CD14-positive monocyte (primary cell): Measurements from ENCODE around the gene CACNA1C. TPM values are rescaled to one million over a fixed set of nuclear protein-coding genes. Genes with fewer than 3 reads are reported as not detected.

Experiments used
- DNase-seq, 3 donors: peaks; one replicate each; pipeline ENCODE4 v3.0.0-alpha.2; 2011 to 2022
- H2AFZ ChIP-seq: 2 replicates; pipeline ENCODE4 v1.6.0; 2012; ENCODE audit warnings: mild to moderate bottlenecking, low read depth, low read length, inconsistent platforms; ENCODE audit not compliant: insufficient read depth, poor library complexity, severe bottlenecking
- H3K27ac ChIP-seq, 2 donors: 1 replicate in 1 of 2; 2 replicates in 1 of 2; pipeline ENCODE4 v1.5.1; 2012 to 2013; ENCODE audit warnings: low read length in 2 of 2, control low read depth in 1 of 2, inconsistent platforms in 1 of 2, low read depth in 1 of 2, mild to moderate bottlenecking in 1 of 2
- H3K27me3 ChIP-seq, 2 donors: one replicate each; pipeline versions ENCODE4 v1.6.0 to v1.6.1; 2011 to 2013; ENCODE audit warnings: low read length in 2 of 2; ENCODE audit not compliant: control insufficient read depth in 2 of 2, insufficient read depth in 2 of 2
- H3K36me3 ChIP-seq, 2 donors: replicated peaks in 1 of 2; 1 replicate in 1 of 2; 2 replicates in 1 of 2; pipeline versions ENCODE4 v1.5.1 to v1.6.1; 2012 to 2013; ENCODE audit warnings: low read length in 2 of 2, control low read depth in 1 of 2, inconsistent platforms in 1 of 2, mild to moderate bottlenecking in 1 of 2; ENCODE audit not compliant: insufficient read depth in 2 of 2, control insufficient read depth in 1 of 2
- H3K4me1 ChIP-seq, 2 donors: 1 replicate in 1 of 2; 2 replicates in 1 of 2; pipeline versions ENCODE4 v1.5.1 to v1.6.1; 2012 to 2013; ENCODE audit warnings: low read length in 2 of 2, control low read depth in 1 of 2, inconsistent platforms in 1 of 2, mild to moderate bottlenecking in 1 of 2, moderate library complexity in 1 of 2; ENCODE audit not compliant: insufficient read depth in 2 of 2, control insufficient read depth in 1 of 2
- H3K4me2 ChIP-seq: replicated peaks from 2 replicates; pipeline ENCODE3; 2012; ENCODE audit warnings: low read length, moderate library complexity, mild to moderate bottlenecking; ENCODE audit not compliant: poor library complexity, severe bottlenecking; ENCODE audit errors: extremely low read depth
- H3K4me3 ChIP-seq, 3 experiments: fragments of 200-600 bp in 1 of 3; sonication (generic) in 1 of 3; replicated peaks in 1 of 3; 1 replicate in 2 of 3; 2 replicates in 1 of 3; pipeline ENCODE4 v1.5.1; 2011 to 2013; ENCODE audit warnings: low read length in 3 of 3, mild to moderate bottlenecking in 3 of 3, control low read depth in 2 of 3, low read depth in 2 of 3, inconsistent platforms in 1 of 3, moderate library complexity in 1 of 3
- H3K79me2 ChIP-seq: 2 replicates; pipeline ENCODE4 v1.6.0; 2012; ENCODE audit warnings: mild to moderate bottlenecking, control low read depth, inconsistent platforms, low read length, moderate library complexity; ENCODE audit not compliant: insufficient read depth
- H3K9ac ChIP-seq: 2 replicates; pipeline ENCODE4 v1.6.0; 2017; ENCODE audit warnings: low read length, mild to moderate bottlenecking; ENCODE audit not compliant: insufficient read depth, poor library complexity, severe bottlenecking
- H3K9me3 ChIP-seq, 2 donors: replicated peaks in 1 of 2; 1 replicate in 1 of 2; 2 replicates in 1 of 2; pipeline versions ENCODE4 v1.5.1 to v1.6.1; 2012 to 2013; ENCODE audit warnings: low read length in 2 of 2, control low read depth in 1 of 2; ENCODE audit not compliant: control insufficient read depth in 1 of 2, insufficient read depth in 1 of 2
- H4K20me1 ChIP-seq: 2 replicates; pipeline ENCODE4 v1.6.0; 2012; ENCODE audit warnings: mild to moderate bottlenecking, low read length, control low read depth, moderate library complexity; ENCODE audit not compliant: insufficient read depth
- H3K27ac Mint-ChIP-seq, 7 donors: one replicate each; pipeline ENCODE4 v1.8.0; 2020; ENCODE audit warnings: mild to moderate bottlenecking in 7 of 7, mixed read lengths in 7 of 7, moderate library complexity in 6 of 7, inconsistent platforms in 2 of 7
- H3K27me3 Mint-ChIP-seq, 3 donors: one replicate each; pipeline ENCODE4 v1.8.0; 2021 to 2022; ENCODE audit warnings: low read depth in 3 of 3, mild to moderate bottlenecking in 3 of 3, mixed read lengths in 3 of 3, moderate library complexity in 3 of 3, inconsistent platforms in 1 of 3
- H3K36me3 Mint-ChIP-seq, 2 donors: one replicate each; pipeline ENCODE4 v1.8.0; 2020; ENCODE audit warnings: mixed read lengths in 2 of 2, inconsistent platforms in 1 of 2, mild to moderate bottlenecking in 1 of 2
- H3K4me1 Mint-ChIP-seq: one replicate; pipeline ENCODE4 v1.8.0; 2020; ENCODE audit warnings: mild to moderate bottlenecking, mixed read lengths
- H3K4me3 Mint-ChIP-seq, 2 donors: one replicate each; pipeline ENCODE4 v1.8.0; 2020; ENCODE audit warnings: mild to moderate bottlenecking in 2 of 2, mixed read lengths in 2 of 2, moderate library complexity in 1 of 2
- H3K9me3 Mint-ChIP-seq, 7 donors: one replicate each; pipeline ENCODE4 v1.8.0; 2020 to 2022; ENCODE audit warnings: mixed read lengths in 7 of 7, mild to moderate bottlenecking in 6 of 7, moderate library complexity in 6 of 7, inconsistent platforms in 2 of 7
- WGBS: methylation state at CpG from one replicate; pipeline ENCODE4 v1.1.5; 2013; ENCODE audit warnings: missing lambda C conversion rate; ENCODE audit not compliant: insufficient coverage; 5-methylcytosine and 5-hydroxymethylcytosine counted together
- intact Hi-C, 2 donors: fragments of 100-400 bp; cut with micrococcal nuclease; formaldehyde crosslinking; loops; one replicate each; pipeline versions ENCODE4 v1.15.0 to v1.15.1; 2023
- polyA plus RNA-seq, 3 donors: library from polyadenylated mRNA; depleted of rRNA in 1 of 3; unstranded in 2 of 3; stranded (reverse) in 1 of 3; fragments of 300-500 nt in 2 of 3; fragments of >200 nt in 1 of 3; fragmentation: Illumina TruSeq in 2 of 3; gene quantifications; 1 replicate in 2 of 3; 2 replicates in 1 of 3; pipeline ENCODE4 v1.2.3, GENCODE V29; 2012 to 2021
- TF ChIP-seq, protein P1 (sequence below): fragments of 200-600 bp; IDR thresholded peaks from one replicate; pipeline ENCODE4 v1.8.0; 2022; ENCODE audit warnings: antibody characterized with exemption, mild to moderate bottlenecking

The CACNA1C gene
- polyA plus RNA-seq, 3 donors, result not detected

DNA sequence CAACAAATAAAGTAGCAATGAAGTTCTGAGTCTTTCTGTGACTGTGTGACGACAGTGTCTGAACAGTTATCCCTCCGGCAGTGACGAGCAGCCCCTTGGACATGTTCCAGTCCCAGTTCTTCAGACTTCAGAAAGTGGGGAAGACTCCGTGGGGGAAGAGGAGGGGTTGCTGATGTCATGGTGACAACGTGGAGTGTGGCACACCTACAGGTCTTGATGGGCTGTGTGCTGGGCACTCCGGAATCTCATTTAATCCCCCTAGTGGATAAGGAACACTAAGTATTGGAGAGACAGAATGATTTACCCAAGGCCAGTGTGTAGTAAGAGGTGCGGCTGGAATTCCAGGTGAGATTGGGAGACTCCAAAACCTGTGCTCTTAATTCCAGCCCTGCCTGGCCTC, 280.2 kb downstream of the CACNA1C start:
- Mint-ChIP-seq H3K36me3 (no peaks in the 10 kb centered on the region), H3K27me3 (no peaks in the 10 kb centered on the region), H3K4me1 (peaks cover 46% of the 10 kb centered on the region), H3K27ac (no peak overlapping the region), H3K4me3 (no peak overlapping the region), H3K9me3 (peaks cover 0 to 4% (median 0%) of the 10 kb centered on the region in 7 donors)
- 84% methylated on average over 5 of the region's 7 CpGs for WGBS
- H3K27me3 ChIP-seq, result no peaks in the 10 kb centered on the region
- H4K20me1 ChIP-seq, result no peaks in the 10 kb centered on the region
- no peaks in the 10 kb centered on the region for H3K9me3 ChIP-seq
- no peaks in the 10 kb centered on the region for H3K79me2 ChIP-seq
- no peak for DNase-seq
- H2AFZ ChIP-seq, result no peak overlapping the region
- H3K4me2 ChIP-seq, result no peak overlapping the region
- no peak overlapping the region for H3K27ac ChIP-seq
- intact Hi-C loops, result loop anchor here in 1 of 2 donors (5.0 kb wide), 1 partner anchor 36 kb away; no protein-coding TSS in a partner anchor
- no peak overlapping the region for H3K9ac ChIP-seq
- TF ChIP-seq, protein P1, sequence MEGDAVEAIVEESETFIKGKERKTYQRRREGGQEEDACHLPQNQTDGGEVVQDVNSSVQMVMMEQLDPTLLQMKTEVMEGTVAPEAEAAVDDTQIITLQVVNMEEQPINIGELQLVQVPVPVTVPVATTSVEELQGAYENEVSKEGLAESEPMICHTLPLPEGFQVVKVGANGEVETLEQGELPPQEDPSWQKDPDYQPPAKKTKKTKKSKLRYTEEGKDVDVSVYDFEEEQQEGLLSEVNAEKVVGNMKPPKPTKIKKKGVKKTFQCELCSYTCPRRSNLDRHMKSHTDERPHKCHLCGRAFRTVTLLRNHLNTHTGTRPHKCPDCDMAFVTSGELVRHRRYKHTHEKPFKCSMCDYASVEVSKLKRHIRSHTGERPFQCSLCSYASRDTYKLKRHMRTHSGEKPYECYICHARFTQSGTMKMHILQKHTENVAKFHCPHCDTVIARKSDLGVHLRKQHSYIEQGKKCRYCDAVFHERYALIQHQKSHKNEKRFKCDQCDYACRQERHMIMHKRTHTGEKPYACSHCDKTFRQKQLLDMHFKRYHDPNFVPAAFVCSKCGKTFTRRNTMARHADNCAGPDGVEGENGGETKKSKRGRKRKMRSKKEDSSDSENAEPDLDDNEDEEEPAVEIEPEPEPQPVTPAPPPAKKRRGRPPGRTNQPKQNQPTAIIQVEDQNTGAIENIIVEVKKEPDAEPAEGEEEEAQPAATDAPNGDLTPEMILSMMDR, result no peak
- peaks cover 47 to 48% of the 10 kb centered on the region in 2 donors for H3K4me1 ChIP-seq
- no peak overlapping the region for H3K4me3 ChIP-seq
- no peaks in the 10 kb centered on the region for H3K36me3 ChIP-seq

DNA sequence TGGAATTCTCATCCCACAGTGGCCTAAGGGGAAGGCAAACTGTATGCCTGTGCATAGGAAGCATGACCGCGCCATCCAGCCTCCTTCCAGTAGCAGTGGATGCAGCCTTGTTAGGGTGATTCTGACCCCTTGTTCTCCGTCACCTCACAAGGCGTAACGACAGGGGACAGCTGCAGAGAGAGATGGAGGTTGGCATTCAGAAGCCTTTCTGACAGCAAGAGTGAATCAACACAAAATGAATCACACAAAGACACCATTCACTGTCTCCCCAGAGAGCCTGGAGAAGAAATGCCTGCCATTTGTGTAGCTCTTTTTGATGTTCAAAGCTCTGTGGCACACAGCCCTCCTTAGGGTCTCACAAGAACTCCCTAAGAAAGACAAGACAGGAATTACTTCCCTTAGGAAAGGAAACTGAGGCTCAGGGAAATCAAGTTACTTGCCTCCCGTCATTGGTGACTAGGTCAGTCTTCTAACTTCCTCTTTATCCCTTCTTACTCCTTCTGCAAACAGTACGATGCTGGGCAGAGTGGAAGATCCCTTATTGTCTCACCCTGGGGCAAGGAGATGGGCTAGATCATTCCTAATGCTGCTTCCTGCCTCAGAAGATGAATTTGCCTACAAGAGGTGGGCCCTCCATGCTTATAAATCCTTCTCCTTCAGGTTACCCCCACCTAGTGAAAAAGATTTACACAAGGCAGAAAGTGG, 280.9 kb downstream of the CACNA1C start:
- Mint-ChIP-seq H3K9me3 (peaks cover 0 to 4% (median 0%) of the 10 kb centered on the region in 7 donors), H3K4me3 (no peak overlapping the region), H3K27me3 (peaks cover 0 to 2% (median 0%) of the 10 kb centered on the region in 3 donors), H3K4me1 (peaks cover 53% of the 10 kb centered on the region), H3K36me3 (no peaks in the 10 kb centered on the region), H3K27ac (peak overlapping the region in 6 of 7 donors; percentile 50 to 87 (median 72))
- H3K9ac ChIP-seq, result no peak overlapping the region
- TF ChIP-seq, protein P1, result no peak
- H4K20me1 ChIP-seq, result no peaks in the 10 kb centered on the region
- peak overlapping the region in 1 of 2 donors; percentile 14 for H3K27ac ChIP-seq
- WGBS, result 0% methylated on average over 2 of the region's 7 CpGs
- no peaks in the 10 kb centered on the region for H3K79me2 ChIP-seq
- no peaks in the 10 kb centered on the region for H3K27me3 ChIP-seq
- H3K4me1 ChIP-seq, result peaks cover 54 to 55% of the 10 kb centered on the region in 2 donors
- H3K4me2 ChIP-seq, result no peak overlapping the region
- H3K9me3 ChIP-seq, result no peaks in the 10 kb centered on the region
- intact Hi-C loops, result loop anchor here in 1 of 2 donors (5.0 kb wide), 1 partner anchor 36 kb away; no protein-coding TSS in a partner anchor
- H3K36me3 ChIP-seq, result no peaks in the 10 kb centered on the region
- peak; percentile 55 to 88 (median 75) for DNase-seq
- H3K4me3 ChIP-seq, result no peak overlapping the region
- no peak overlapping the region for H2AFZ ChIP-seq
